HepG2 (cell line): ENCODE data around the gene ZDHHC13. TPM values are rescaled to one million over a fixed set of nuclear protein-coding genes. Genes with fewer than 3 reads are reported as not detected.

ENCODE experiments used
- HDAC1 ChIP-seq: sonication (generic); formaldehyde crosslinking; IDR thresholded peaks from 2 replicates; pipeline ENCODE4 v1.5.1; 2020; ENCODE audit warnings: mild to moderate bottlenecking, missing genetic modification reagents
- KLF16 ChIP-seq, 2 experiments: sonication (generic) in 1 of 2; formaldehyde crosslinking in 1 of 2; IDR thresholded peaks; 2 replicates each; pipeline versions ENCODE4 v1.6.1 to v1.8.0; 2016 to 2023; ENCODE audit warnings: missing genetic modification reagents in 2 of 2, missing compliant biosample characterization in 1 of 2
- KLF6 ChIP-seq: IDR thresholded peaks from 2 replicates; pipeline ENCODE4 v1.8.0; 2016; ENCODE audit warnings: missing biosample characterization, missing genetic modification reagents
- LCORL ChIP-seq, 2 experiments: fragments of 450-650 bp in 1 of 2; sonication (generic) in 1 of 2; formaldehyde crosslinking in 1 of 2; IDR thresholded peaks; 2 replicates each; pipeline versions ENCODE4 v1.5.0 to v1.6.1; 2017 to 2020; ENCODE audit warnings: antibody characterized with exemption in 1 of 2, missing genetic modification reagents in 1 of 2
- PHF21A ChIP-seq: sonication (generic); formaldehyde crosslinking; IDR thresholded peaks from 2 replicates; pipeline ENCODE4 v1.5.0; 2020; ENCODE audit warnings: mild to moderate bottlenecking, missing genetic modification reagents
- SNAPC2 ChIP-seq: sonication (generic); formaldehyde crosslinking; IDR thresholded peaks from 2 replicates; pipeline ENCODE4 v1.8.1; 2022; ENCODE audit warnings: mild to moderate bottlenecking, missing genetic modification reagents
- SP4 ChIP-seq: sonication (generic); formaldehyde crosslinking; IDR thresholded peaks from 2 replicates; pipeline ENCODE4 v1.8.1; 2023; ENCODE audit warnings: mild to moderate bottlenecking, missing genetic modification reagents
- SRY ChIP-seq: sonication (generic); formaldehyde crosslinking; IDR thresholded peaks from 2 replicates; pipeline ENCODE4 v1.8.0; 2022; ENCODE audit warnings: mild to moderate bottlenecking, missing genetic modification reagents
- ZFP36L1 ChIP-seq: sonication (generic); formaldehyde crosslinking; IDR thresholded peaks from 2 replicates; pipeline ENCODE4 v1.8.0; 2022; ENCODE audit warnings: mild to moderate bottlenecking, missing genetic modification reagents, moderate library complexity
- ZNF180 ChIP-seq: sonication (generic); formaldehyde crosslinking; IDR thresholded peaks from 2 replicates; pipeline ENCODE4 v1.4.0; 2020; ENCODE audit warnings: low read depth, missing genetic modification reagents, borderline replicate concordance
- ZNF343 ChIP-seq: sonication (generic); formaldehyde crosslinking; IDR thresholded peaks from 2 replicates; pipeline ENCODE4 v1.4.0; 2020; ENCODE audit warnings: mild to moderate bottlenecking, missing genetic modification reagents
- ZNF543 ChIP-seq: sonication (generic); formaldehyde crosslinking; IDR thresholded peaks from 2 replicates; pipeline ENCODE4 v1.4.0; 2020; ENCODE audit warnings: mild to moderate bottlenecking, missing genetic modification reagents
- ZNF598 ChIP-seq: sonication (generic); formaldehyde crosslinking; IDR thresholded peaks from 2 replicates; pipeline ENCODE4 v1.5.1; 2020; ENCODE audit warnings: mild to moderate bottlenecking, missing genetic modification reagents, borderline replicate concordance
- ZNF614 ChIP-seq: IDR thresholded peaks from 2 replicates; pipeline ENCODE4 v1.6.1; 2018; ENCODE audit warnings: missing biosample characterization, missing genetic modification reagents, inconsistent platforms, borderline replicate concordance
- ZNF792 ChIP-seq: IDR thresholded peaks from 2 replicates; pipeline ENCODE4 v1.6.1; 2016
- ZSCAN20 ChIP-seq: sonication (generic); formaldehyde crosslinking; IDR thresholded peaks from 2 replicates; pipeline ENCODE4 v1.4.0; 2020; ENCODE audit warnings: missing genetic modification reagents, mild to moderate bottlenecking, borderline replicate concordance
- polyA plus RNA-seq, 8 experiments: library from polyadenylated mRNA; depleted of rRNA in 3 of 8; stranded (reverse) in 7 of 8; unstranded in 1 of 8; fragments of >200 nt; fragmentation: Illumina TruSeq in 4 of 8; extraction: Trizol in 4 of 8; gene quantifications; 2 replicates each; pipeline versions ENCODE4 v1.2.1 to v1.2.3, GENCODE V29; 2011 to 2016; ENCODE audit warnings: low read depth in 4 of 8, missing spikeins in 1 of 8, mixed read lengths in 1 of 8; ENCODE audit not compliant: insufficient read depth in 1 of 8
- total RNA-seq, 5 experiments: library from RNA; depleted of rRNA; stranded (reverse); fragments of >200 nt; fragmentation: Illumina TruSeq; extraction: Trizol; gene quantifications; 2 replicates each; pipeline ENCODE4 v1.2.3, GENCODE V29; 2016; ENCODE audit warnings: low read depth in 1 of 5
- TF ChIP-seq, protein P1 (sequence below): sonication (generic); formaldehyde crosslinking; IDR thresholded peaks from 2 replicates; pipeline ENCODE4 v1.4.0; 2020; ENCODE audit warnings: mild to moderate bottlenecking, low read depth, missing genetic modification reagents
- TF ChIP-seq, protein P2 (sequence below), 2 experiments: fragments of 450-650 bp in 1 of 2; sonication (generic) in 1 of 2; formaldehyde crosslinking in 1 of 2; IDR thresholded peaks; 2 replicates each; pipeline versions ENCODE4 v1.6.1 to v1.8.0; 2016 to 2022; ENCODE audit warnings: antibody characterized with exemption in 1 of 2, mild to moderate bottlenecking in 1 of 2, missing genetic modification reagents in 1 of 2

The ZDHHC13 gene
- total and polyA plus RNA-seq, 2 of the 13 experiments (the other 11 are each of a cell fraction or from before 2014, with no cell fraction given): 10.9 to 11.8 TPM

- TF ChIP-seq, protein P1, sequence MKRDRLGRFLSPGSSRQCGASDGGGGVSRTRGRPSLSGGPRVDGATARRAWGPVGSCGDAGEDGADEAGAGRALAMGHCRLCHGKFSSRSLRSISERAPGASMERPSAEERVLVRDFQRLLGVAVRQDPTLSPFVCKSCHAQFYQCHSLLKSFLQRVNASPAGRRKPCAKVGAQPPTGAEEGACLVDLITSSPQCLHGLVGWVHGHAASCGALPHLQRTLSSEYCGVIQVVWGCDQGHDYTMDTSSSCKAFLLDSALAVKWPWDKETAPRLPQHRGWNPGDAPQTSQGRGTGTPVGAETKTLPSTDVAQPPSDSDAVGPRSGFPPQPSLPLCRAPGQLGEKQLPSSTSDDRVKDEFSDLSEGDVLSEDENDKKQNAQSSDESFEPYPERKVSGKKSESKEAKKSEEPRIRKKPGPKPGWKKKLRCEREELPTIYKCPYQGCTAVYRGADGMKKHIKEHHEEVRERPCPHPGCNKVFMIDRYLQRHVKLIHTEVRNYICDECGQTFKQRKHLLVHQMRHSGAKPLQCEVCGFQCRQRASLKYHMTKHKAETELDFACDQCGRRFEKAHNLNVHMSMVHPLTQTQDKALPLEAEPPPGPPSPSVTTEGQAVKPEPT (CRISPR knock-in tag): peak; percentile 50; the same call in 1 of the 2 replicates
- TF ChIP-seq ZNF598 (CRISPR knock-in tag): peak; percentile 47; the same call in 1 of the 2 replicates
- TF ChIP-seq ZNF343 (CRISPR knock-in tag): peak; percentile 26; the same call in 1 of the 2 replicates
- TF ChIP-seq SRY (CRISPR knock-in tag): 0 out of 2 replicates have a peak, but pooled peaks have one; percentile 36
- no peak; the same call in 1 of the 2 replicates for TF ChIP-seq KLF6 (CRISPR knock-in tag)
- peak; percentile 57; the same call in 1 of the 2 replicates for TF ChIP-seq ZSCAN20 (CRISPR knock-in tag)
- TF ChIP-seq LCORL (IDR thresholded peaks at IDR 0.05): no peak
- 0 out of 2 replicates have a peak, but pooled peaks have one; percentile 32 for TF ChIP-seq LCORL (CRISPR knock-in tag; IDR thresholded peaks at IDR 0.05)
- peak; percentile 63 for TF ChIP-seq HDAC1 (CRISPR knock-in tag)
- 0 out of 2 replicates have a peak, but pooled peaks have one; percentile 40 for TF ChIP-seq ZFP36L1 (CRISPR knock-in tag)
- no peak for TF ChIP-seq SNAPC2 (CRISPR knock-in tag)
- peak; percentile 13; the same call in 1 of the 2 replicates for TF ChIP-seq PHF21A (CRISPR knock-in tag)
- TF ChIP-seq ZNF792 (CRISPR knock-in tag): 0 out of 2 replicates have a peak, but pooled peaks have one; percentile 15
- TF ChIP-seq ZNF180: no peak
- TF ChIP-seq ZNF614 (CRISPR knock-in tag): no peak
- no peak for TF ChIP-seq KLF16 (CRISPR knock-in tag; IDR thresholded peaks at IDR 0.05)
- TF ChIP-seq ZNF543 (CRISPR knock-in tag): peak; percentile 85
- peak; percentile 56; the same call in 1 of the 2 replicates for TF ChIP-seq SP4
- TF ChIP-seq, protein P2, sequence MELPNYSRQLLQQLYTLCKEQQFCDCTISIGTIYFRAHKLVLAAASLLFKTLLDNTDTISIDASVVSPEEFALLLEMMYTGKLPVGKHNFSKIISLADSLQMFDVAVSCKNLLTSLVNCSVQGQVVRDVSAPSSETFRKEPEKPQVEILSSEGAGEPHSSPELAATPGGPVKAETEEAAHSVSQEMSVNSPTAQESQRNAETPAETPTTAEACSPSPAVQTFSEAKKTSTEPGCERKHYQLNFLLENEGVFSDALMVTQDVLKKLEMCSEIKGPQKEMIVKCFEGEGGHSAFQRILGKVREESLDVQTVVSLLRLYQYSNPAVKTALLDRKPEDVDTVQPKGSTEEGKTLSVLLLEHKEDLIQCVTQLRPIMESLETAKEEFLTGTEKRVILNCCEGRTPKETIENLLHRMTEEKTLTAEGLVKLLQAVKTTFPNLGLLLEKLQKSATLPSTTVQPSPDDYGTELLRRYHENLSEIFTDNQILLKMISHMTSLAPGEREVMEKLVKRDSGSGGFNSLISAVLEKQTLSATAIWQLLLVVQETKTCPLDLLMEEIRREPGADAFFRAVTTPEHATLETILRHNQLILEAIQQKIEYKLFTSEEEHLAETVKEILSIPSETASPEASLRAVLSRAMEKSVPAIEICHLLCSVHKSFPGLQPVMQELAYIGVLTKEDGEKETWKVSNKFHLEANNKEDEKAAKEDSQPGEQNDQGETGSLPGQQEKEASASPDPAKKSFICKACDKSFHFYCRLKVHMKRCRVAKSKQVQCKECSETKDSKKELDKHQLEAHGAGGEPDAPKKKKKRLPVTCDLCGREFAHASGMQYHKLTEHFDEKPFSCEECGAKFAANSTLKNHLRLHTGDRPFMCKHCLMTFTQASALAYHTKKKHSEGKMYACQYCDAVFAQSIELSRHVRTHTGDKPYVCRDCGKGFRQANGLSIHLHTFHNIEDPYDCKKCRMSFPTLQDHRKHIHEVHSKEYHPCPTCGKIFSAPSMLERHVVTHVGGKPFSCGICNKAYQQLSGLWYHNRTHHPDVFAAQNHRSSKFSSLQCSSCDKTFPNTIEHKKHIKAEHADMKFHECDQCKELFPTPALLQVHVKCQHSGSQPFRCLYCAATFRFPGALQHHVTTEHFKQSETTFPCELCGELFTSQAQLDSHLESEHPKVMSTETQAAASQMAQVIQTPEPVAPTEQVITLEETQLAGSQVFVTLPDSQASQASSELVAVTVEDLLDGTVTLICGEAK (IDR thresholded peaks at IDR 0.05): no peak
- TF ChIP-seq, protein P2 (CRISPR knock-in tag; IDR thresholded peaks at IDR 0.05): no peak
Measured at GRCh38 chr11:19116971-19117759, at the start of gene ZDHHC13 (continued).
